ENCODE data around the gene CBFA2T3. TPM values are rescaled to one million over a fixed set of nuclear protein-coding genes. Genes with fewer than 3 reads are reported as not detected.

CBFA2T3 gene
- total RNA-seq, 1 experiment from 2014 or later = 13.7 TPM

DNA sequence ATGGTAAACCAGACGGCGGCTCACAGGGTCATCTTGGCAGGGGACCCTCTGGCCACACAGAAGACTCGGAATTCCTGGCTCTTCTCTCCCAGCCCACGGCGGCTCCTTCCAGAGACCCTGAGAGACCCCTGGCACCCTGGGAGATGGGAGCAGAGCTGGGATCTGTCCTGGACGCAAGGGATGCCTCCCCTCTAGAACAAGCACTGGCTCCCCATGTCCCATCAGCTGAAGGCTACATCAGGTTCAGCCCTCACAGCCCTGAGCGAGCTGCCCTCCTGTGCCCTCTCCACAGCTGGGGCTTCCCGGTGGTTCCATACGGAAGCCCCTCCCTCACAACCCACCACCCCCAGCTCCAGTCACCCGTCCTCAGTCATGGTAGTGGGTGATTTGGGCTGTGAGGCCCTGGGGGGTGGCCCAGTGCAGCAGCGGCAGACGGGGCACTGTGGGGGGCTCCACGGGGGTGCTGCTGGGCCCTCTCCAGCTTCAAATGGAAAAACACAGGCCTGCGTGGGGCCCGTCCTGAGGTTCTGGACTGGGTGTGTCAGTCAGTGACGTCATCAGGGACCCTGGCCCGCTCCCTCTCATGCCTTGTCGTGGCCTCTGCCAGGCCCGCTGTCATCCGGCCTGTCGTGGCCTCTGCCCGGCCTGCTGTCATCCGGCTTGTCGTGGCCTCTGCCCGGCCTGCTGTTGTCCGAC, 13.0 kb upstream of the CBFA2T3 start:
- CTCF ChIA-PET = interaction anchor here (0.6 kb wide), 1 partner anchor 921 kb away, joined by 3 read pairs; no protein-coding TSS in a partner anchor
- in situ Hi-C loops (cut with HindIII; ENCODE audit: low pct_unique_long_range_greater_than_20kb, low sequenced_read_pairs) = no loop called here
- no peak for ATAC-seq

GRCh38 chr16:88988980-88989811, 12.2 kb upstream of the CBFA2T3 start:
- Histone ChIP-seq H3K36me3 (ENCODE audit: control insufficient read depth, insufficient read depth, low read length) (no peaks in the 10 kb centered on the region), H3K4me3 (ENCODE audit: low read depth in 2 of 2, low read length in 2 of 2) (no peak overlapping the region), H3K4me1 (ENCODE audit: control insufficient read depth, insufficient read depth, low read length) (no peaks in the 10 kb centered on the region), H3K27me3 (ENCODE audit: control insufficient read depth, insufficient read depth, low read length) (no peaks in the 10 kb centered on the region), H3K9me3 (ENCODE audit: control insufficient read depth, insufficient read depth, low read depth, low read length) (no peaks in the 10 kb centered on the region), H3K27ac (ENCODE audit: low read length) (no peak overlapping the region)
- DNase-seq (ENCODE audit: low read depth, low spot score) = no peak
- intact Hi-C loops (cut with micrococcal nuclease; ENCODE audit: unreplicated experiment) (no loop called here), in situ Hi-C loops (cut with HindIII; ENCODE audit: low pct_unique_long_range_greater_than_20kb, low sequenced_read_pairs) (no loop called here)
- ATAC-seq = no peak
- no TSS peak for BruUV-seq (replicated peaks)
- CTCF ChIA-PET = no interaction called here
- no peak for TF ChIP-seq POLR2AphosphoS5 (IDR thresholded peaks at IDR 0.05; ENCODE audit: low read depth, low read length)
- TF ChIP-seq REST (IDR thresholded peaks at IDR 0.05; ENCODE audit: insufficient read depth in 1 of 2, low read depth in 2 of 2, low read length in 1 of 2) = no peak
- no peak for TF ChIP-seq CTCF (IDR thresholded peaks at IDR 0.05)
- no peak for TF ChIP-seq SIN3A (IDR thresholded peaks at IDR 0.05; ENCODE audit: borderline replicate concordance, insufficient read depth, low read depth, low read length)
- TF ChIP-seq TCF7L2 (IDR thresholded peaks at IDR 0.05; ENCODE audit: low read depth, low read length) = no peak
- POLR2A ChIA-PET = no interaction called here

More for the DNA sequence above, 13.0 kb upstream of the CBFA2T3 start:
- no peaks in the 10 kb centered on the region for H3K9me3 ChIP-seq (ENCODE audit: control insufficient read depth, insufficient read depth, low read depth, low read length)
- POLR2A ChIA-PET = no interaction called here
- intact Hi-C loops (cut with micrococcal nuclease; ENCODE audit: unreplicated experiment) = no loop called here
- BruUV-seq (replicated peaks) = no TSS peak
- H3K4me3 ChIP-seq (ENCODE audit: low read depth in 2 of 2, low read length in 2 of 2) = no peak overlapping the region
- no peak overlapping the region for H3K27ac ChIP-seq (ENCODE audit: low read length)
- H3K4me1 ChIP-seq (ENCODE audit: control insufficient read depth, insufficient read depth, low read length) = no peaks in the 10 kb centered on the region
- H3K36me3 ChIP-seq (ENCODE audit: control insufficient read depth, insufficient read depth, low read length) = no peaks in the 10 kb centered on the region
- H3K27me3 ChIP-seq (ENCODE audit: control insufficient read depth, insufficient read depth, low read length) = no peaks in the 10 kb centered on the region
- DNase-seq (ENCODE audit: low read depth, low spot score) = no peak
- TF ChIP-seq TCF7L2 (IDR thresholded peaks at IDR 0.05; ENCODE audit: low read depth, low read length) = no peak
- no peak for TF ChIP-seq POLR2AphosphoS5 (IDR thresholded peaks at IDR 0.05; ENCODE audit: low read depth, low read length)
